Endothelial cell of umbilical vein (primary cell): ENCODE measurements around the gene CCT8. TPM values are rescaled to one million over a fixed set of nuclear protein-coding genes. Genes with fewer than 3 reads are reported as not detected.

Source experiments
- BruUV-seq: library from RNA; stranded (reverse); fragments of 400-500 nt; replicated peaks from 2 replicates; lab custom pipeline; 2021; lab: Mats Ljungman, UMichigan
- CTCF ChIA-PET: fragments of 300-600, 350-600 bp; sonication (Branson Sonifier 250); formaldehyde crosslinking; loops from one replicate; lab custom pipeline; 2021; ENCODE audit warnings: antibody characterized with exemption, inconsistent platforms; lab: Charles Lee
- POLR2A ChIA-PET: fragments of 300-600, 350-600 bp; sonication (Branson Sonifier 250); formaldehyde crosslinking; loops from one replicate; lab custom pipeline; 2021; ENCODE audit warnings: antibody characterized with exemption, inconsistent platforms; lab: Charles Lee
- DNase-seq: peaks from one replicate; pipeline ENCODE4 v3.0.0-alpha.2; 2011; ENCODE audit warnings: low read depth, low spot score
- FAIRE-seq: peaks from 2 replicates; lab custom pipeline; 2011; peaks lifted over from hg19 to GRCh38; lab: Jason Lieb, UNC
- H2AFZ ChIP-seq: 2 replicates; pipeline ENCODE4 v1.6.0; 2012; ENCODE audit warnings: low read depth, low read length, control low read depth, inconsistent platforms
- H3K27ac ChIP-seq: 2 replicates; pipeline ENCODE4 v1.5.1; 2011; ENCODE audit warnings: low read depth, mild to moderate bottlenecking, control low read depth, low read length, moderate library complexity; ENCODE audit not compliant: insufficient read depth
- H3K27me3 ChIP-seq, 2 experiments: 2 replicates each; pipeline versions ENCODE4 v1.6.0 to v1.6.1; 2011; ENCODE audit warnings: low read length in 2 of 2, mixed read lengths in 1 of 2; ENCODE audit not compliant: control insufficient read depth in 2 of 2, insufficient read depth in 2 of 2
- H3K36me3 ChIP-seq, 2 experiments: 2 replicates in 1 of 2; 3 replicates in 1 of 2; pipeline ENCODE4 v1.5.1; 2011; ENCODE audit warnings: low read length in 2 of 2, mild to moderate bottlenecking in 1 of 2, moderate library complexity in 1 of 2; ENCODE audit not compliant: control insufficient read depth in 2 of 2, insufficient read depth in 2 of 2; ENCODE audit errors: extremely low read depth in 1 of 2
- H3K4me1 ChIP-seq: 3 replicates; pipeline ENCODE4 v1.5.1; 2011; ENCODE audit warnings: mild to moderate bottlenecking, low read length; ENCODE audit not compliant: control insufficient read depth, insufficient read depth; ENCODE audit errors: extremely low read depth
- H3K4me2 ChIP-seq: 2 replicates; pipeline ENCODE4 v1.6.1; 2011; ENCODE audit warnings: low read length, control low read depth, mixed read lengths; ENCODE audit not compliant: insufficient read depth
- H3K4me3 ChIP-seq, 3 experiments: fragments of 200-600 bp in 1 of 3; sonication (generic), shearing (Covaris generic) in 1 of 3; replicated peaks in 1 of 3; 2 replicates each; pipeline ENCODE4 v1.5.1; 2011 to 2016; ENCODE audit warnings: control low read depth in 3 of 3, low read length in 3 of 3, mild to moderate bottlenecking in 2 of 3, inconsistent platforms in 1 of 3, low read depth in 1 of 3, moderate library complexity in 1 of 3; ENCODE audit not compliant: insufficient read depth in 1 of 3
- H3K79me2 ChIP-seq: 2 replicates; pipeline ENCODE4 v1.6.0; 2012; ENCODE audit warnings: low read length, inconsistent platforms; ENCODE audit not compliant: control insufficient read depth, insufficient read depth
- H3K9ac ChIP-seq: replicated peaks from 2 replicates; pipeline ENCODE3; 2011; ENCODE audit warnings: low read length, control low read depth; ENCODE audit not compliant: insufficient read depth; ENCODE audit errors: extremely low read depth
- H3K9me1 ChIP-seq: replicated peaks from 3 replicates; pipeline ENCODE4 v1.6.0; 2011; ENCODE audit warnings: mild to moderate bottlenecking, low read length; ENCODE audit not compliant: control insufficient read depth, insufficient read depth; ENCODE audit errors: extremely low read depth
- H3K9me3 ChIP-seq: replicated peaks from 2 replicates; pipeline ENCODE4 v1.5.1; 2012; ENCODE audit warnings: low read length, inconsistent platforms; ENCODE audit not compliant: control insufficient read depth, insufficient read depth
- H4K20me1 ChIP-seq: replicated peaks from 2 replicates; pipeline ENCODE3; 2011; ENCODE audit warnings: mild to moderate bottlenecking, low read length; ENCODE audit not compliant: control insufficient read depth, insufficient read depth; ENCODE audit errors: extremely low read depth
- FOS ChIP-seq: IDR thresholded peaks from 2 replicates; pipeline ENCODE4 v1.6.1; 2011; ENCODE audit warnings: mild to moderate bottlenecking, low read length, moderate library complexity, borderline replicate concordance; ENCODE audit not compliant: insufficient read depth
- GATA2 ChIP-seq: IDR thresholded peaks from 2 replicates; pipeline ENCODE4 v1.7.0; 2011; ENCODE audit warnings: low read depth, mild to moderate bottlenecking, moderate library complexity, mixed read lengths, low read length; ENCODE audit not compliant: insufficient read length, insufficient read depth
- JUN ChIP-seq: IDR thresholded peaks from 2 replicates; pipeline ENCODE4 v1.6.1; 2011; ENCODE audit warnings: borderline replicate concordance, low read depth; ENCODE audit not compliant: insufficient read length, insufficient read depth
- POLR2A ChIP-seq: IDR thresholded peaks from 2 replicates; pipeline ENCODE4 v1.6.1; 2012; ENCODE audit warnings: low read depth, mild to moderate bottlenecking, control low read depth, low read length
- POLR2AphosphoS5 ChIP-seq: IDR thresholded peaks from 2 replicates; pipeline ENCODE4 v1.6.1; 2012; ENCODE audit warnings: low read depth, mild to moderate bottlenecking, control low read depth, low read length, moderate library complexity; ENCODE audit not compliant: insufficient read depth
- dilution Hi-C: fragments of 300-500 bp; cut with MboI; formaldehyde crosslinking; loops from one replicate; pipeline ENCODE4 v1.15.0; 2019; ENCODE audit warnings: low sequenced_read_pairs; ENCODE audit not compliant: extremely low pct_ligation_motif_present
- intact Hi-C: fragments of 100-400 bp; cut with micrococcal nuclease; formaldehyde crosslinking; loops from one replicate; pipeline ENCODE4 v1.10.0; 2022
- polyA plus RNA-seq, 4 experiments: library from polyadenylated mRNA; depleted of rRNA in 3 of 4; stranded (reverse) in 3 of 4; unstranded in 1 of 4; fragments of >200 nt; gene quantifications; 2 replicates each; pipeline versions ENCODE4 v1.2.1 to v1.2.3, GENCODE V29; 2011 to 2012; ENCODE audit warnings: missing spikeins in 1 of 4
- total RNA-seq: library from RNA; stranded (reverse); gene quantifications from 2 replicates; pipeline ENCODE4 v1.2.3, GENCODE V29; 2021
- TF ChIP-seq, protein P1 (sequence below): IDR thresholded peaks from 2 replicates; pipeline ENCODE4 v1.6.1; 2011; ENCODE audit not compliant: insufficient read depth, insufficient read length
- TF ChIP-seq, protein P2 (sequence below), 2 donors: IDR thresholded peaks; 1 replicate in 1 of 2; 2 replicates in 1 of 2; pipeline ENCODE4 v1.5.1; 2011; ENCODE audit warnings: low read length in 2 of 2, mild to moderate bottlenecking in 2 of 2, moderate library complexity in 2 of 2, control low read depth in 1 of 2, inconsistent platforms in 1 of 2, low read depth in 1 of 2; ENCODE audit not compliant: insufficient read depth in 1 of 2; ENCODE audit errors: extremely low read depth in 1 of 2

CCT8 gene
- total and polyA plus RNA-seq, 2 donors (not counting 3 experiments of a cell fraction or from before 2014, with no cell fraction given): 102 to 212 TPM

DNA sequence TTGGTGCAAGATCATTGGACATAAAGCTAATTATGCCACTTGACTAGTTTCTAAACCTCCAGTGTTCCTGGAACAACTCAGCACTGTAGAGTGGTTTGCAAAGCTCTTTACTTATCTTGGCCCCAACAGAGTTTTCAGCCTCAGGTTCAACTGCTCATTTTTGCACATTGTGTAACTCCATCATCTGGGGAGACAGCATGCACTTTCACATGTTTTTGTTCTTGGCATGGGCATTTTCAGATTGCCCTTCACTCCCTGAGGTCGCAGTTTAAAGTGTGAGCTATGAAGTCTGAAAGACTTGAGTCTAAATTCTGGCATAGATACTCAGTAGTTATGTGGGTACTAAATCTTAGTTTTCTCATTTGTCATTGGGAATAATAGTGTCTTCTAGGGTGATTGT, 43.9 kb downstream of the CCT8 start:
- no peak overlapping the region for H3K4me3 ChIP-seq
- no peak for DNase-seq
- no peaks in the 10 kb centered on the region for H4K20me1 ChIP-seq
- H3K4me1 ChIP-seq: peaks cover 8% of the 10 kb centered on the region
- no peaks in the 10 kb centered on the region for H3K9me1 ChIP-seq
- H3K4me2 ChIP-seq: no peak overlapping the region
- no TSS peak for BruUV-seq
- ChIA-PET POLR2A (no interaction called here), CTCF (interaction anchor here (0.7 kb wide), 1 partner anchor 10 kb away, joined by 3 read pairs; no protein-coding TSS in a partner anchor)
- no peaks in the 10 kb centered on the region for H3K9me3 ChIP-seq
- dilution Hi-C loops: no loop called here
- TF ChIP-seq JUN (no peak), GATA2 (no peak), FOS (no peak), POLR2A (no peak), POLR2AphosphoS5 (no peak)
- TF ChIP-seq, protein P1, sequence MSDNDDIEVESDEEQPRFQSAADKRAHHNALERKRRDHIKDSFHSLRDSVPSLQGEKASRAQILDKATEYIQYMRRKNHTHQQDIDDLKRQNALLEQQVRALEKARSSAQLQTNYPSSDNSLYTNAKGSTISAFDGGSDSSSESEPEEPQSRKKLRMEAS: no peak
- TF ChIP-seq, protein P2, sequence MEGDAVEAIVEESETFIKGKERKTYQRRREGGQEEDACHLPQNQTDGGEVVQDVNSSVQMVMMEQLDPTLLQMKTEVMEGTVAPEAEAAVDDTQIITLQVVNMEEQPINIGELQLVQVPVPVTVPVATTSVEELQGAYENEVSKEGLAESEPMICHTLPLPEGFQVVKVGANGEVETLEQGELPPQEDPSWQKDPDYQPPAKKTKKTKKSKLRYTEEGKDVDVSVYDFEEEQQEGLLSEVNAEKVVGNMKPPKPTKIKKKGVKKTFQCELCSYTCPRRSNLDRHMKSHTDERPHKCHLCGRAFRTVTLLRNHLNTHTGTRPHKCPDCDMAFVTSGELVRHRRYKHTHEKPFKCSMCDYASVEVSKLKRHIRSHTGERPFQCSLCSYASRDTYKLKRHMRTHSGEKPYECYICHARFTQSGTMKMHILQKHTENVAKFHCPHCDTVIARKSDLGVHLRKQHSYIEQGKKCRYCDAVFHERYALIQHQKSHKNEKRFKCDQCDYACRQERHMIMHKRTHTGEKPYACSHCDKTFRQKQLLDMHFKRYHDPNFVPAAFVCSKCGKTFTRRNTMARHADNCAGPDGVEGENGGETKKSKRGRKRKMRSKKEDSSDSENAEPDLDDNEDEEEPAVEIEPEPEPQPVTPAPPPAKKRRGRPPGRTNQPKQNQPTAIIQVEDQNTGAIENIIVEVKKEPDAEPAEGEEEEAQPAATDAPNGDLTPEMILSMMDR (IDR thresholded peaks at IDR 0.05; ENCODE audit: extremely low read depth in 1 of 2, insufficient read depth in 1 of 2, low read depth in 1 of 2, low read length in 2 of 2): no peak
- no peak for FAIRE-seq
- no peaks in the 10 kb centered on the region for H3K27me3 ChIP-seq
- no peak overlapping the region for H3K27ac ChIP-seq
- H2AFZ ChIP-seq: no peak overlapping the region
- intact Hi-C loops: no loop called here
- H3K79me2 ChIP-seq: peaks cover 41% of the 10 kb centered on the region
- H3K36me3 ChIP-seq: peaks cover 13 to 17% of the 10 kb centered on the region in 2 experiments
- no peak overlapping the region for H3K9ac ChIP-seq
